H9 (cell line): ENCODE measurements around the gene MT1F. TPM values are rescaled to one million over a fixed set of nuclear protein-coding genes. Genes with fewer than 3 reads are reported as not detected.

Experiments used
- DNase-seq: peaks from one replicate; pipeline ENCODE4 v3.0.0-alpha.2; 2017
- H2AFZ ChIP-seq: one replicate; pipeline ENCODE4 v1.6.1; 2013; ENCODE audit warnings: mild to moderate bottlenecking, low read length, control low read depth, moderate library complexity
- H2AK5ac ChIP-seq: 2 replicates; pipeline ENCODE4 v1.6.1; 2013; ENCODE audit warnings: low read length, control low read depth, mixed read lengths; ENCODE audit not compliant: insufficient read length
- H2BK120ac ChIP-seq: one replicate; pipeline ENCODE4 v1.6.1; 2013; ENCODE audit warnings: low read depth, mild to moderate bottlenecking, low read length, control low read depth, inconsistent platforms; ENCODE audit not compliant: poor library complexity, severe bottlenecking
- H2BK12ac ChIP-seq: 2 replicates; pipeline ENCODE4 v1.6.1; 2013; ENCODE audit warnings: low read length, control low read depth, mixed read lengths, low read depth; ENCODE audit not compliant: insufficient read length
- H2BK15ac ChIP-seq: 2 replicates; pipeline ENCODE4 v1.6.1; 2013; ENCODE audit warnings: low read depth, low read length, control low read depth
- H2BK20ac ChIP-seq: one replicate; pipeline ENCODE4 v1.6.1; 2013; ENCODE audit warnings: low read depth, mild to moderate bottlenecking, low read length, control low read depth, inconsistent platforms; ENCODE audit not compliant: poor library complexity, severe bottlenecking
- H2BK5ac ChIP-seq: 2 replicates; pipeline ENCODE4 v1.6.1; 2013; ENCODE audit warnings: low read length, control low read depth, mixed read lengths; ENCODE audit not compliant: insufficient read length
- H3K14ac ChIP-seq: 2 replicates; pipeline ENCODE4 v1.6.1; 2013; ENCODE audit warnings: low read length, control low read depth; ENCODE audit not compliant: insufficient read depth
- H3K18ac ChIP-seq: 2 replicates; pipeline ENCODE4 v1.6.1; 2013; ENCODE audit warnings: low read depth, mild to moderate bottlenecking, mixed read lengths, low read length, control low read depth; ENCODE audit not compliant: insufficient read length
- H3K23ac ChIP-seq: 2 replicates; pipeline ENCODE4 v1.6.1; 2013; ENCODE audit warnings: low read length, control low read depth, mixed read lengths, low read depth; ENCODE audit not compliant: insufficient read length
- H3K23me2 ChIP-seq: 2 replicates; pipeline ENCODE4 v1.6.1; 2013; ENCODE audit warnings: low read depth, mild to moderate bottlenecking, mixed read lengths, low read length, control low read depth; ENCODE audit not compliant: insufficient read length, poor library complexity, severe bottlenecking
- H3K27ac ChIP-seq: 2 replicates; pipeline ENCODE4 v1.5.1; 2013; ENCODE audit warnings: low read length, control low read depth, mixed read lengths, low read depth; ENCODE audit not compliant: insufficient read length
- H3K27me3 ChIP-seq: 2 replicates; pipeline ENCODE4 v1.6.1; 2013; ENCODE audit warnings: low read length, control low read depth, inconsistent platforms; ENCODE audit not compliant: insufficient read depth
- H3K4ac ChIP-seq: 2 replicates; pipeline ENCODE4 v1.6.1; 2013; ENCODE audit warnings: low read depth, mild to moderate bottlenecking, control low read depth, inconsistent platforms, low read length, moderate library complexity
- H3K4me1 ChIP-seq: 2 replicates; pipeline ENCODE4 v1.6.1; 2013; ENCODE audit warnings: low read length, control low read depth, inconsistent platforms; ENCODE audit not compliant: insufficient read depth
- H3K4me2 ChIP-seq: 2 replicates; pipeline ENCODE4 v1.6.1; 2013; ENCODE audit warnings: low read length, control low read depth, mixed read lengths; ENCODE audit not compliant: insufficient read length, insufficient read depth
- H3K56ac ChIP-seq: 2 replicates; pipeline ENCODE4 v1.6.1; 2013; ENCODE audit warnings: low read depth, mild to moderate bottlenecking, mixed read lengths, low read length, control low read depth; ENCODE audit not compliant: insufficient read length
- H3K79me1 ChIP-seq: 2 replicates; pipeline ENCODE4 v1.6.1; 2013; ENCODE audit warnings: low read depth, mild to moderate bottlenecking, moderate library complexity, low read length, control low read depth, inconsistent platforms; ENCODE audit not compliant: insufficient read depth, poor library complexity, severe bottlenecking
- H3K79me2 ChIP-seq: 2 replicates; pipeline ENCODE4 v1.6.1; 2013; ENCODE audit warnings: low read length, control low read depth, inconsistent platforms; ENCODE audit not compliant: insufficient read depth
- H3K9ac ChIP-seq: 2 replicates; pipeline ENCODE4 v1.6.1; 2013; ENCODE audit warnings: low read length, control low read depth, mixed read lengths; ENCODE audit not compliant: insufficient read length; ENCODE audit errors: extremely low read depth
- H3K9me3 ChIP-seq: one replicate; pipeline ENCODE4 v1.6.1; 2013; ENCODE audit warnings: low read depth, low read length, inconsistent platforms; ENCODE audit not compliant: control insufficient read depth
- H3T11ph ChIP-seq: one replicate; pipeline ENCODE4 v1.6.1; 2013; ENCODE audit warnings: mild to moderate bottlenecking, low read length, control low read depth, inconsistent platforms
- H4K20me1 ChIP-seq: one replicate; pipeline ENCODE4 v1.6.1; 2013; ENCODE audit not compliant: control insufficient read depth, insufficient read length, insufficient read depth
- H4K5ac ChIP-seq: 2 replicates; pipeline ENCODE4 v1.6.1; 2013; ENCODE audit warnings: low read depth, mild to moderate bottlenecking, mixed read lengths, low read length, control low read depth; ENCODE audit not compliant: insufficient read length
- H4K8ac ChIP-seq: replicated peaks from 2 replicates; pipeline ENCODE4 v1.6.1; 2013; ENCODE audit warnings: low read length, control low read depth, mixed read lengths, low read depth; ENCODE audit not compliant: insufficient read length
- H4K91ac ChIP-seq: 2 replicates; pipeline ENCODE4 v1.6.1; 2013; ENCODE audit warnings: low read depth, mild to moderate bottlenecking, moderate library complexity, mixed read lengths, low read length, control low read depth; ENCODE audit not compliant: insufficient read length
- H3K27ac Mint-ChIP-seq, 3 experiments: 2 replicates in 2 of 3; 3 replicates in 1 of 3; pipeline ENCODE4 v1.8.0; 2020 to 2021; ENCODE audit warnings: mixed read lengths in 3 of 3, mild to moderate bottlenecking in 1 of 3, moderate library complexity in 1 of 3
- H3K27me3 Mint-ChIP-seq: 2 replicates; pipeline ENCODE4 v1.8.0; 2021; ENCODE audit warnings: low read depth, mild to moderate bottlenecking, moderate library complexity, mixed read lengths
- H3K36me3 Mint-ChIP-seq, 3 experiments: 2 replicates in 2 of 3; 3 replicates in 1 of 3; pipeline ENCODE4 v1.8.0; 2020 to 2021; ENCODE audit warnings: low read depth in 3 of 3, mixed read lengths in 3 of 3; ENCODE audit not compliant: insufficient read depth in 1 of 3
- H3K4me1 Mint-ChIP-seq, 2 experiments: 2 replicates each; pipeline ENCODE4 v1.8.0; 2020; ENCODE audit warnings: mixed read lengths in 2 of 2
- H3K4me3 Mint-ChIP-seq, 2 experiments: 2 replicates in 1 of 2; 3 replicates in 1 of 2; pipeline ENCODE4 v1.8.0; 2020 to 2021; ENCODE audit warnings: mild to moderate bottlenecking in 2 of 2, mixed read lengths in 2 of 2, moderate library complexity in 1 of 2
- H3K9me3 Mint-ChIP-seq, 2 experiments: 2 replicates in 1 of 2; 3 replicates in 1 of 2; pipeline ENCODE4 v1.8.0; 2020; ENCODE audit warnings: mild to moderate bottlenecking in 2 of 2, mixed read lengths in 2 of 2, moderate library complexity in 1 of 2
- CTCF ChIP-seq: fragments of 200-600 bp; sonication (generic); conservative IDR thresholded peaks from 3 replicates; pipeline ENCODE4 v1.8.0; 2021; ENCODE audit warnings: antibody characterized with exemption, mild to moderate bottlenecking
- WGBS: extraction: QIAGEN DNeasy Blood & Tissue Kit; methylation state at CpG from one replicate; pipeline ENCODE4 v1.1.7; 2013; ENCODE audit warnings: missing lambda C conversion rate, low lambda C conversion rate, mixed read lengths; ENCODE audit not compliant: insufficient read length; ENCODE audit errors: extremely low coverage; 5-methylcytosine and 5-hydroxymethylcytosine counted together
- total RNA-seq: library from RNA; stranded (reverse); gene quantifications from 2 replicates; pipeline ENCODE4 v1.2.1, GENCODE V29; 2021

MT1F gene
- total RNA-seq, 1 experiment from 2014 or later = 26.1 TPM

GRCh38 chr16:56615353-56615752 lies 42.4 kb upstream of the MT1F start:
- no peak overlapping the region for H3K23ac ChIP-seq
- H3K9me3 ChIP-seq = no peaks in the 10 kb centered on the region
- H4K20me1 ChIP-seq = no peaks in the 10 kb centered on the region
- H2BK120ac ChIP-seq = no peak overlapping the region
- H3K79me2 ChIP-seq = no peaks in the 10 kb centered on the region
- Mint-ChIP-seq H3K27ac (no peak overlapping the region), H3K27me3 (peaks cover 80% of the 10 kb centered on the region), H3K36me3 (peaks cover 0 to 2% (median 0%) of the 10 kb centered on the region in 3 experiments; a peak in 2 of 7 replicates), H3K9me3 (peaks cover 0 to 5% of the 10 kb centered on the region in 2 experiments; a peak in 1 of 5 replicates), H3K4me1 (peaks cover 25 to 40% of the 10 kb centered on the region in 2 experiments), H3K4me3 (no peak overlapping the region)
- no peak overlapping the region for H2BK20ac ChIP-seq
- no CpG with 5 or more reads among the region's 3 CpGs for WGBS
- no peak overlapping the region for H2AK5ac ChIP-seq
- H3K9ac ChIP-seq = no peak overlapping the region
- H3K56ac ChIP-seq = no peak overlapping the region
- no peak overlapping the region for H4K91ac ChIP-seq
- no peak overlapping the region for H2BK12ac ChIP-seq
- H3K27me3 ChIP-seq = peaks cover 41% of the 10 kb centered on the region; the same call in 1 of the 2 replicates
- H4K8ac ChIP-seq = no peak overlapping the region
- H3K23me2 ChIP-seq = peaks cover 8% of the 10 kb centered on the region
- H2AFZ ChIP-seq = no peak overlapping the region
- no peak overlapping the region for H3K4me2 ChIP-seq
- H3K4ac ChIP-seq = no peak overlapping the region
- H3T11ph ChIP-seq = no peak overlapping the region
- H3K27ac ChIP-seq = no peak overlapping the region
- no peaks in the 10 kb centered on the region for H3K79me1 ChIP-seq
- H3K4me1 ChIP-seq = peaks cover 2% of the 10 kb centered on the region; the same call in 1 of the 2 replicates
- no peak overlapping the region for H2BK5ac ChIP-seq
- DNase-seq = no peak
- no peak for TF ChIP-seq CTCF
- H2BK15ac ChIP-seq = no peak overlapping the region
- H3K18ac ChIP-seq = no peak overlapping the region
- no peak overlapping the region for H3K14ac ChIP-seq
- H4K5ac ChIP-seq = no peak overlapping the region
